SU-DHL-6 (cell line): Measurements from ENCODE around the gene SPEG.

Source experiments
- EZH2phosphoT487 ChIP-seq: fragments of 200-600 bp; sonication (generic), shearing (Covaris generic); conservative IDR thresholded peaks from 2 replicates; pipeline ENCODE4 v1.6.1; 2018; ENCODE audit warnings: mild to moderate bottlenecking, antibody characterized with exemption, low read length, moderate library complexity, mixed read lengths
- TF ChIP-seq, protein P1 (sequence below): fragments of 200-600 bp; sonication (generic); IDR thresholded peaks from one replicate; pipeline ENCODE4 v1.5.1; 2017; ENCODE audit warnings: antibody characterized with exemption, mild to moderate bottlenecking, low read length, moderate library complexity; ENCODE audit not compliant: insufficient read depth, poor library complexity, severe bottlenecking

DNA sequence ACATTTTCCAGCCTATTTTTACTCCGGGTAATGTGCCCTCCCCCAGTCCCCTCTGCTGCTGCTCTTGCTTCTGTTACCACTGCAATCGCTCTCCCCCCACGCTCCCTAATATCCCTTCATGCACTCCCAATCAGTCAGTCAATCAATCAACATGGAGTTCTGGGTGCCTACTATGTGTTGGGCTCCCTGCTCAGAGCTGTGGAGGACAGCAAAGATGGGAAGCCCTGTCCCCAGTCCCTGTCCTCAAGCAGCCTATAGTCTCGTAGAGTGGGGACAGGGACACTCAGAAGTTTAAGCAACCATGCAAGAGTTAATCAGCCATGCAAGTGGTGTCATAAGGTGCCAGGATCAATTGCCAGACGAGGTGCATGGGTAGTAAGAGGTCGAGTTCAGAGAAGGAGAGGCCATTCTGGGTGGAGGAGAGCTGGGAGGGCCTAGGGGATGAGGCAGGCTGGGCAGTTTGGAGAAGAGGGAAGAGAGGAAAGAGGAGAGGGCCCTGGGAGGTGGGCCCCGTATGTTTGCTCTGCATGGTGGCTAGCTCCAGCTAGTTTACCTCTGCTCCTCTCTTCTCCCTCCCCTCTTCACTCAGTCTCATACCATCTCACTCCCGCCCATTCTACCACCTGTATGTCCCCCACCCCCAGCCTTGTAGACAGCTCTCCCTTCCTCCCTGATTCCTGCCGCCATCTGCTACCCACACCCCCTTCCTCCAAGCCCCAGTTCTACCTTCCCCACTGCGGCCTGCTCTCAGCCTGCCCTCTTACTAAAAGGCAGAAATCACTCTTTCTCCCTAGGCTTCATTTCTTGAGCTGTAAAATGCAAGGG, 83.5 kb downstream of the SPEG start:
- TF ChIP-seq, protein P1, sequence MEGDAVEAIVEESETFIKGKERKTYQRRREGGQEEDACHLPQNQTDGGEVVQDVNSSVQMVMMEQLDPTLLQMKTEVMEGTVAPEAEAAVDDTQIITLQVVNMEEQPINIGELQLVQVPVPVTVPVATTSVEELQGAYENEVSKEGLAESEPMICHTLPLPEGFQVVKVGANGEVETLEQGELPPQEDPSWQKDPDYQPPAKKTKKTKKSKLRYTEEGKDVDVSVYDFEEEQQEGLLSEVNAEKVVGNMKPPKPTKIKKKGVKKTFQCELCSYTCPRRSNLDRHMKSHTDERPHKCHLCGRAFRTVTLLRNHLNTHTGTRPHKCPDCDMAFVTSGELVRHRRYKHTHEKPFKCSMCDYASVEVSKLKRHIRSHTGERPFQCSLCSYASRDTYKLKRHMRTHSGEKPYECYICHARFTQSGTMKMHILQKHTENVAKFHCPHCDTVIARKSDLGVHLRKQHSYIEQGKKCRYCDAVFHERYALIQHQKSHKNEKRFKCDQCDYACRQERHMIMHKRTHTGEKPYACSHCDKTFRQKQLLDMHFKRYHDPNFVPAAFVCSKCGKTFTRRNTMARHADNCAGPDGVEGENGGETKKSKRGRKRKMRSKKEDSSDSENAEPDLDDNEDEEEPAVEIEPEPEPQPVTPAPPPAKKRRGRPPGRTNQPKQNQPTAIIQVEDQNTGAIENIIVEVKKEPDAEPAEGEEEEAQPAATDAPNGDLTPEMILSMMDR: no peak
- TF ChIP-seq EZH2phosphoT487: no peak
